ENCODE results near the gene GLYATL1B. TPM values are rescaled to one million over a fixed set of nuclear protein-coding genes. Genes with fewer than 3 reads are reported as not detected.

The GLYATL1B gene
- total RNA-seq, 1 experiment from 2014 or later, result not detected

Other genes with a start within 250 kb of the GLYATL1B start
- gene GLYATL2, start 241.6 kb upstream of the GLYATL1B start, total RNA-seq (2021; ENCODE audit: unreplicated experiment), result not detected
- not detected for gene GLYATL1, start 146.8 kb upstream of the GLYATL1B start, total RNA-seq (2021; ENCODE audit: unreplicated experiment)
- 23.6 TPM for gene FAM111B, start 20.9 kb downstream of the GLYATL1B start, total RNA-seq (2021; ENCODE audit: unreplicated experiment)
- gene FAM111A, start 56.5 kb downstream of the GLYATL1B start, total RNA-seq (2021; ENCODE audit: unreplicated experiment), result 37.9 TPM
- 0.21 TPM for gene DTX4, start 85.8 kb downstream of the GLYATL1B start, total RNA-seq (2021; ENCODE audit: unreplicated experiment)
- 0.08 TPM for gene MPEG1, start 126.6 kb downstream of the GLYATL1B start, total RNA-seq (2021; ENCODE audit: unreplicated experiment)

Measured in Panc1 (cell line).